GM23248 (cell line): Measurements from ENCODE around the gene GAREM2. TPM values are rescaled to one million over a fixed set of nuclear protein-coding genes. Genes with fewer than 3 reads are reported as not detected.

Experiments used
- DNase-seq: peaks from one replicate; pipeline ENCODE4 v3.0.0-alpha.2; 2015
- H2AFZ ChIP-seq: fragments of 200-600 bp; sonication (generic); 2 replicates; pipeline ENCODE4 v1.6.1; 2016; ENCODE audit warnings: antibody characterized with exemption
- H3F3A ChIP-seq: fragments of 200-600 bp; sonication (generic); 2 replicates; pipeline ENCODE4 v1.6.1; 2016; ENCODE audit warnings: mild to moderate bottlenecking, antibody characterized with exemption, mixed run types; ENCODE audit not compliant: insufficient read depth
- H3K27ac ChIP-seq: fragments of 200-600 bp; sonication (generic); 2 replicates; pipeline ENCODE4 v1.5.1; 2016; ENCODE audit warnings: mild to moderate bottlenecking
- H3K27me3 ChIP-seq: fragments of 200-600 bp; sonication (generic); replicated peaks from 2 replicates; pipeline ENCODE4 v1.6.1; 2016; ENCODE audit warnings: mild to moderate bottlenecking; ENCODE audit not compliant: insufficient read depth
- H3K36me3 ChIP-seq: fragments of 200-600 bp; sonication (generic); 2 replicates; pipeline ENCODE4 v1.6.1; 2016; ENCODE audit warnings: low read depth, mild to moderate bottlenecking
- H3K4me1 ChIP-seq: fragments of 200-600 bp; sonication (generic); 2 replicates; pipeline ENCODE4 v1.6.1; 2016; ENCODE audit warnings: mild to moderate bottlenecking; ENCODE audit not compliant: insufficient read depth
- H3K4me2 ChIP-seq: fragments of 200-600 bp; sonication (generic); one replicate; pipeline ENCODE4 v1.6.1; 2016; ENCODE audit warnings: mild to moderate bottlenecking; ENCODE audit not compliant: unreplicated experiment
- H3K4me3 ChIP-seq: fragments of 200-600 bp; sonication (generic); 2 replicates; pipeline ENCODE4 v1.5.1; 2016; ENCODE audit warnings: mild to moderate bottlenecking
- H3K79me2 ChIP-seq: fragments of 200-600 bp; sonication (generic); 2 replicates; pipeline ENCODE4 v1.6.1; 2016; ENCODE audit warnings: mild to moderate bottlenecking; ENCODE audit not compliant: insufficient read depth
- H3K9ac ChIP-seq: fragments of 200-600 bp; sonication (generic); 2 replicates; pipeline ENCODE4 v1.6.1; 2016; ENCODE audit warnings: mild to moderate bottlenecking
- H3K9me2 ChIP-seq: fragments of 200-600 bp; sonication (generic); 2 replicates; pipeline ENCODE4 v1.6.1; 2016; ENCODE audit warnings: mixed run types, mild to moderate bottlenecking, moderate library complexity; ENCODE audit not compliant: insufficient read depth
- H3K9me3 ChIP-seq: fragments of 200-600 bp; sonication (generic); one replicate; pipeline ENCODE4 v1.6.1; 2017; ENCODE audit warnings: low read depth
- H4K20me1 ChIP-seq: fragments of 200-600 bp; sonication (generic); 2 replicates; pipeline ENCODE4 v1.6.0; 2016; ENCODE audit not compliant: insufficient read depth
- EZH2 ChIP-seq: fragments of 200-600 bp; sonication (generic); IDR thresholded peaks from 2 replicates; pipeline ENCODE4 v1.6.1; 2018; ENCODE audit warnings: antibody characterized with exemption, mild to moderate bottlenecking; ENCODE audit not compliant: insufficient read depth, poor library complexity, severe bottlenecking
- EZH2phosphoT487 ChIP-seq: fragments of 200-600 bp; sonication (generic); IDR thresholded peaks from 2 replicates; pipeline ENCODE4 v1.6.1; 2018; ENCODE audit warnings: antibody characterized with exemption, moderate library complexity, mild to moderate bottlenecking, low read depth; ENCODE audit not compliant: insufficient read depth
- WGBS, 2 experiments: methylation state at CpG; one replicate each; pipeline ENCODE4 v1.1.6; 2015 to 2017; ENCODE audit warnings: low lambda C conversion rate in 2 of 2, low coverage in 1 of 2; ENCODE audit errors: missing lambda C conversion rate in 2 of 2; 5-methylcytosine and 5-hydroxymethylcytosine counted together
- in situ Hi-C: fragments of 300-500 bp; cut with MboI; formaldehyde crosslinking; loops from 2 replicates; pipeline ENCODE4 v1.15.0; 2020
- polyA plus RNA-seq: library from polyadenylated mRNA; unstranded; fragments of >200 nt; fragmentation: Nextera tagmentation; extraction: Ambion mirVana; gene quantifications from 2 replicates; pipeline ENCODE4 v1.2.1, GENCODE V29; 2016
- total RNA-seq: library from RNA; depleted of rRNA; stranded (reverse); fragments of >200 nt; shearing (Covaris generic); gene quantifications from 2 replicates; pipeline ENCODE4 v1.2.3, GENCODE V29; 2014

GAREM2 gene
- total and polyA plus RNA-seq, 2 experiments from 2014 or later: 2.5 to 5.9 TPM

DNA sequence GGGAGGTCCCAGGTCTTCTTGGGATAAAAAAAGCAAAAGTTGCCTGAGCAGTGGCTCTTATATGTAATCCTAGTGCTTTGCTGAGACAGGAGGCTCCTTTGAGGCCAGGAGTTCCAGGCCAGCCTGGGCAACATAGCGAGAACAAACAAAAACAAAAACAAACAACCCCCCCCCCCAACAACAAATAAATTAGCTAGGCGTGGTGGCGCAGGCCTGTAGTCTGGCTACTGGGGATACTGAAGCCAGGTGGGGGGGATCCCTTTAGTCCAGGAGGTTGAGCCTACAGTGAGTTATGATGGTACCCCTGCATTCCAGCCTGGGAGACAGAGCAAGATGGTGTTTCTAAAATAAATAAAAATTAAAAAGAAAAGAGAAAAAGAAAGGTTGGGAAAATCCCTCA is 5.4 kb downstream of the GAREM2 start:
- DNase-seq: no peak
- TF ChIP-seq EZH2 (no peak), EZH2phosphoT487 (no peak)
- Histone ChIP-seq H3K9ac (no peak overlapping the region), H4K20me1 (no peaks in the 10 kb centered on the region), H3K36me3 (no peaks in the 10 kb centered on the region), H3K9me3 (no peaks in the 10 kb centered on the region), H3K9me2 (no peaks in the 10 kb centered on the region), H3K4me3 (no peak overlapping the region), H3K27ac (no peak overlapping the region), H3K4me2 (no peak overlapping the region), H3F3A (no peaks in the 10 kb centered on the region), H3K27me3 (peaks cover 14% of the 10 kb centered on the region), H3K79me2 (no peaks in the 10 kb centered on the region), H2AFZ (no peak overlapping the region), H3K4me1 (no peaks in the 10 kb centered on the region)
- in situ Hi-C loops: no loop called here
- 94 to 98% methylated on average over 3 of the region's 3 CpGs for WGBS, 2 experiments

- Histone ChIP-seq H3K27me3 (peaks cover 8% of the 10 kb centered on the region), H3K9ac (peak overlapping the region; percentile 10; the same call in 1 of the 2 replicates), H3K79me2 (no peaks in the 10 kb centered on the region), H3K4me3 (peak overlapping the region; percentile 57), H3K9me2 (no peaks in the 10 kb centered on the region), H3K27ac (no peak overlapping the region), H4K20me1 (no peaks in the 10 kb centered on the region), H3K4me2 (peak overlapping the region; percentile 44), H2AFZ (peak overlapping the region; percentile 78), H3K4me1 (no peaks in the 10 kb centered on the region), H3K9me3 (no peaks in the 10 kb centered on the region), H3K36me3 (no peaks in the 10 kb centered on the region), H3F3A (no peaks in the 10 kb centered on the region)
- peak; percentile 46 for DNase-seq
- 31 to 37% methylated on average over 11 to 29 of the region's 48 CpGs for WGBS, 2 experiments
- in situ Hi-C loops: no loop called here
- TF ChIP-seq EZH2phosphoT487: no peak
- no peak for TF ChIP-seq EZH2
Observed at GRCh38 chr2:26178746-26179436, 6.0 kb downstream of the GAREM2 start.

GRCh38 chr2:26179446-26179913 is 6.6 kb downstream of the GAREM2 start:
- Histone ChIP-seq H3K9me3 (no peaks in the 10 kb centered on the region), H3K36me3 (no peaks in the 10 kb centered on the region), H3F3A (no peaks in the 10 kb centered on the region), H3K9me2 (no peaks in the 10 kb centered on the region), H3K4me3 (no peak overlapping the region), H3K4me2 (peak overlapping the region; percentile 44), H3K27ac (no peak overlapping the region), H3K27me3 (peaks cover 2% of the 10 kb centered on the region; the same call in 1 of the 2 replicates), H3K4me1 (no peaks in the 10 kb centered on the region), H3K9ac (no peak overlapping the region; the same call in 1 of the 2 replicates), H3K79me2 (no peaks in the 10 kb centered on the region), H2AFZ (peak overlapping the region; percentile 78; the same call in 1 of the 2 replicates), H4K20me1 (no peaks in the 10 kb centered on the region)
- TF ChIP-seq EZH2: no peak
- no peak for TF ChIP-seq EZH2phosphoT487
- no peak for DNase-seq
- 62 to 69% methylated on average over 8 to 10 of the region's 12 CpGs for WGBS, 2 experiments
- in situ Hi-C loops: no loop called here

- WGBS, 2 experiments: 81 to 87% methylated on average over 5 of the region's 5 CpGs
- H3K79me2 ChIP-seq: no peaks in the 10 kb centered on the region
- H3K27me3 ChIP-seq: no peaks in the 10 kb centered on the region
Observed at GRCh38 chr2:26182441-26182840, 9.6 kb downstream of the GAREM2 start.

More at GRCh38 chr2:26182441-26182840, 9.6 kb downstream of the GAREM2 start:
- H3K27ac ChIP-seq: no peak overlapping the region
- H3K9me3 ChIP-seq: no peaks in the 10 kb centered on the region
- 0 out of 2 replicates have a peak, but pooled peaks cover 2% of the 10 kb centered on the region for H3K4me1 ChIP-seq
- no peaks in the 10 kb centered on the region for H3K36me3 ChIP-seq
- no peaks in the 10 kb centered on the region for H3F3A ChIP-seq
- DNase-seq: no peak
- no peak overlapping the region for H2AFZ ChIP-seq
- H4K20me1 ChIP-seq: no peaks in the 10 kb centered on the region
- in situ Hi-C loops: no loop called here
- no peak overlapping the region for H3K9ac ChIP-seq
- no peak overlapping the region for H3K4me2 ChIP-seq
- TF ChIP-seq EZH2 (no peak), EZH2phosphoT487 (no peak)
- no peaks in the 10 kb centered on the region for H3K9me2 ChIP-seq
- H3K4me3 ChIP-seq: no peak overlapping the region
